ENCODE results near the gene COL5A2.

Gene COL5A2

DNA sequence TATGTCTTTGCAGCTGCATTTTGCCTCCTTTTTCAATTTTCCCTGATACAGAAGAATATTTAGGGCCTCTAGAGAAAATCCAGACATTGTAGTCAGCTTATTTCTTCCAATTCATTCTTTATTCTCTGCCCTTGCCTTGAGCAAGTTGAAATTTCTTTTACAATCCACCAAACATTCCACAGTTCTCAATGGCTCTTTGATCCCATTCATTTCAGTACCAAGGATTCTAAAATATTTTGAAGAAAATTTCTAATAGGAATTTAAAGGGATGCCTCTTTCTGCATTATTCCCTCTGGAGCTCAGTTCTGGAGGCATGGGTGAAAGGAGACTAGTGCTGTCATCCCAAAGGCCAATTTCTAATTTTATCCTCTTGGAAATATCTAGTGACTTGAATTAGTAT, 61.2 kb downstream of the COL5A2 start:
- Histone ChIP-seq H3K4me1 (ENCODE audit: insufficient read depth, low read length) (peaks cover 3% of the 10 kb centered on the region), H3K9ac (ENCODE audit: low read depth, low read length) (no peak overlapping the region), H3K27me3 (ENCODE audit: insufficient read depth, low read length) (no peaks in the 10 kb centered on the region), H3K27ac (ENCODE audit: low read length) (no peak overlapping the region), H3K36me3 (ENCODE audit: insufficient read depth, low read depth, low read length) (no peaks in the 10 kb centered on the region), H3K4me3 (ENCODE audit: low read length) (no peak overlapping the region), H3K9me3 (ENCODE audit: insufficient read depth, low read depth, low read length) (no peaks in the 10 kb centered on the region)

DNA sequence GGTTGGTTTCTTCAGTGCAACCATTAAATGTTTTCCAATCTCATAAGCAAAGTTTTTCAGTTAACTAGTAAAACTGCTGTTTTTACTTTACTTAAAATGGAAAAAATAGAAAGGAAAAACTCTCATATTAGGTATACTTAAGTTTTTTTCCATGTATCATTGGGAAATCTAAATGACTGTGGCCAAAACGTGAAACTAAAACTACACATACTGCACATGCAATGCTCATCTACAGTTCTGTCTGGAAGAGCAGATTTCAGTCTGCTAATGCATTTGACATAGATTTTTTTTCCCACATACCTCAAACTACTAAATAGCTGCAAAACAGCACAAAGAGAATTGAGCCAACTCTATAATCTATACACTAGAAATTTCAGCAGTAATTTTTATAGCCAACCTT, 62.6 kb downstream of the COL5A2 start:
- peaks cover 3% of the 10 kb centered on the region for H3K4me1 ChIP-seq (ENCODE audit: insufficient read depth, low read length)
- H3K36me3 ChIP-seq (ENCODE audit: insufficient read depth, low read depth, low read length), result no peaks in the 10 kb centered on the region
- H3K27ac ChIP-seq (ENCODE audit: low read length), result no peak overlapping the region
- no peaks in the 10 kb centered on the region for H3K9me3 ChIP-seq (ENCODE audit: insufficient read depth, low read depth, low read length)
- H3K27me3 ChIP-seq (ENCODE audit: insufficient read depth, low read length), result no peaks in the 10 kb centered on the region
- H3K9ac ChIP-seq (ENCODE audit: low read depth, low read length), result no peak overlapping the region
- H3K4me3 ChIP-seq (ENCODE audit: low read length), result no peak overlapping the region

DNA sequence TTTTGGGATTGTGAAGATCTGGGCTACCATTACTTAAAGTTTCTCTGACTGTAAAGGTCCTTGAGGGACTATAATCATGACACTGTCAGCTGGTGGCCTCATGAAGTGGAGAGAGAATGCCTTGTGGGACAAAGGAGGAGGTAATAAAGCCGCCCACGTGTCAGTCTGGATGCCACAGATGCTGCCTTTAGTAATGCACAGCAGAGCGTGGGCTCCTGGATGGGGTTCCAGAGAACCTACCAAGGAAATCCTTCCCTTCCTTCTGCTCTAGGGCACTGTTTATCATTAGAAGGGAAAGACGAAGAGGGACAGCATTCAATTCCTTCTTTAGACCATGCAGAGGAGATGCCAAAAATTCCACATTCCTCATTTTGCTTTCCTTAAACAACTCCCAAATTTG, 63.5 kb downstream of the COL5A2 start:
- H3K27me3 ChIP-seq (ENCODE audit: insufficient read depth, low read length), result no peaks in the 10 kb centered on the region
- H3K9me3 ChIP-seq (ENCODE audit: insufficient read depth, low read depth, low read length), result no peaks in the 10 kb centered on the region
- H3K9ac ChIP-seq (ENCODE audit: low read depth, low read length), result no peak overlapping the region
- no peaks in the 10 kb centered on the region for H3K36me3 ChIP-seq (ENCODE audit: insufficient read depth, low read depth, low read length)
- peaks cover 3% of the 10 kb centered on the region for H3K4me1 ChIP-seq (ENCODE audit: insufficient read depth, low read length)
- H3K27ac ChIP-seq (ENCODE audit: low read length), result no peak overlapping the region
- no peak overlapping the region for H3K4me3 ChIP-seq (ENCODE audit: low read length)

DNA sequence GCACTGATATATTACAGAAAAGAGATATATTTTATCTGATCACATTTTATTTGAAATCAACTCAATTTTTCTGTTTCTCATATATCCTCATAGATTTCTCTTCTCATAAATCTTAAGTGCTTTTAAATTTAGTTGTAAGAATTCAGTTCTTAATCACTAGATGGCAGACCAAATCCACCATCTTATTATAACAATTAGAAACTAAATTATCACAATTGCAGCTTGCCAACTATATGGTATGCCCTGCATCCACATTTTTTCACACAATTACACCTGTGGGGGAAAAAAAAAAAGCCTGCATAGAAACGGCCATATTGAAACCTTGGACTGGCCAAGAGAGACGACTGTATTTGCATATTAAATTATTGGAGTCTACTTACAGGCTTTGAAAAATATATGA, 64.4 kb downstream of the COL5A2 start:
- Histone ChIP-seq H3K27ac (ENCODE audit: low read length) (no peak overlapping the region), H3K27me3 (ENCODE audit: insufficient read depth, low read length) (no peaks in the 10 kb centered on the region), H3K9ac (ENCODE audit: low read depth, low read length) (no peak overlapping the region), H3K4me3 (ENCODE audit: low read length) (no peak overlapping the region), H3K36me3 (ENCODE audit: insufficient read depth, low read depth, low read length) (no peaks in the 10 kb centered on the region), H3K4me1 (ENCODE audit: insufficient read depth, low read length) (peaks cover 3% of the 10 kb centered on the region), H3K9me3 (ENCODE audit: insufficient read depth, low read depth, low read length) (no peaks in the 10 kb centered on the region)

DNA sequence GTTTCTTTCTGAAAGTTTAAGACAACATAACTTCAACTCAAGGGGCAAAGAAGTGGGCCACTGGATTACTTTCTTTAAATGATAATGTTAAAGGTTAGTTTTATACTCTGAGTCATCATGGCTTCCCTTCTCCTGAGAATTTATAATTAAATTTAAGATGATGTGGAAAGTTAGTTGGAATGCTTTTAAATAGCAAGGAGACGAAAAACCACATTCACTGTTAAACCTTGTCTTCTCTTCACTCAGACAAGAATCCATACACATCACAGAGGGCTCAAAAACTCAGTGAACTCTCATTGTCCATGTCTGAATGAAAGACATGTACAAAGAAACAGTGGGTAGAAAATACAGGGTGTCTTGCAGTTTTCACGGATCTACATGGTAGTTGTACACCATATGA, 65.6 kb downstream of the COL5A2 start:
- Histone ChIP-seq H3K36me3 (ENCODE audit: insufficient read depth, low read depth, low read length) (no peaks in the 10 kb centered on the region), H3K4me3 (ENCODE audit: low read length) (no peak overlapping the region), H3K4me1 (ENCODE audit: insufficient read depth, low read length) (peaks cover 3% of the 10 kb centered on the region), H3K27me3 (ENCODE audit: insufficient read depth, low read length) (no peaks in the 10 kb centered on the region), H3K27ac (ENCODE audit: low read length) (no peak overlapping the region), H3K9me3 (ENCODE audit: insufficient read depth, low read depth, low read length) (no peaks in the 10 kb centered on the region), H3K9ac (ENCODE audit: low read depth, low read length) (no peak overlapping the region)

DNA sequence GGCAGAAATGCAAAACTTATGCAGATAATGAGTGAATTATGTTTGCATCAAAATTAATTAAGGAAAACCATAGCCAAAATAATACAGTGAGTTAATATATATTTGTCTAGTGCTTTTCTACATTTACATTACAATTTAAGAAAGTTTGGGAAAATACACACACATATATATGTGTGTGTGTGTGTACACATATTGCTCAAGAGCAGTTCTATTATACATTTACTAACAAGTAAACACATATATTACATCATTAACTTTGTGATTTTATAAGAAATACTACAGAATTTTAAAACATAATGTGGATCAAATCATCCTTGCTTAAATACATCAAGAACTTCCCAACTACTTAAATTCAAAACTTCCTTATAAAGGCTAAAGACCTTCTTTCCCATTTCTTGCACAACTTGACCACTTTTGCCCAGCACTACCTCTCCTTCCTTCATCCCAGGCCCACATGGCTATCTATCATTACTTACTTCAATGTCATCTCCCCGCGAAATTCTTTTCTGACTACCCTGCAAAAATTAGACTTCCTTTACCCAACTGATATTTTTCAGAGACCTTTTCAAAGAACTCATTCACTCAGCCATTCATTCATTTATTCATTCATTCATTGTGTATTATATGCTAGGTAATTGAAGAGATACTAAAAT, 68.4 kb downstream of the COL5A2 start:
- Histone ChIP-seq H3K4me3 (ENCODE audit: low read length) (no peak overlapping the region), H3K36me3 (ENCODE audit: insufficient read depth, low read depth, low read length) (no peaks in the 10 kb centered on the region), H3K9ac (ENCODE audit: low read depth, low read length) (no peak overlapping the region), H3K27me3 (ENCODE audit: insufficient read depth, low read length) (no peaks in the 10 kb centered on the region), H3K4me1 (ENCODE audit: insufficient read depth, low read length) (peaks cover 3% of the 10 kb centered on the region; the same call in 1 of the 2 replicates), H3K27ac (ENCODE audit: low read length) (no peak overlapping the region), H3K9me3 (ENCODE audit: insufficient read depth, low read depth, low read length) (no peaks in the 10 kb centered on the region)

DNA sequence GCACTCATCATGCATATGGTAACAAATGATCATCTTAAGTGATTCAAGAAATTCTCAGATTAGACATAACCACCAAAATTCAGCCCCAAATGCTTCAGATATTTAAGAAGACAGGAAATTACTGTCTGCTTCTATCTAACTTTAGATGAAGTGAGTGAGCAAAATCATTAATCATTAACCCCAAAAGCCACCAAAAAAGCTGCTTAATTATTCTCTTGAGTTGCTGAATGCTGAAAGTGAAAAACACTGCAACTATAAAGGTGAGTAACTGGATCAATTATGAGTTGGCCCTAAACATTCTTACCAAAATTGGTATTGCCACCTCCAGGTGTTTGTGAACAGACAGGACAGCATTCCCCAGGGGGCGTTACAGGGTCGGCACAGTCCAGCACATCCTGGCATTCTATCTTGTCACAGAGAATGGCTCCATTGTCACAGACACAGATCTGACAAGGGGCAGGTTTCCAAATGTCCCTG, 69.6 kb downstream of the COL5A2 start:
- H3K27me3 ChIP-seq (ENCODE audit: insufficient read depth, low read length), result no peaks in the 10 kb centered on the region
- H3K9ac ChIP-seq (ENCODE audit: low read depth, low read length), result no peak overlapping the region
- no peak overlapping the region for H3K27ac ChIP-seq (ENCODE audit: low read length)
- H3K4me3 ChIP-seq (ENCODE audit: low read length), result no peak overlapping the region
- H3K4me1 ChIP-seq (ENCODE audit: insufficient read depth, low read length), result no peaks in the 10 kb centered on the region
- H3K36me3 ChIP-seq (ENCODE audit: insufficient read depth, low read depth, low read length), result no peaks in the 10 kb centered on the region
- no peaks in the 10 kb centered on the region for H3K9me3 ChIP-seq (ENCODE audit: insufficient read depth, low read depth, low read length)

DNA sequence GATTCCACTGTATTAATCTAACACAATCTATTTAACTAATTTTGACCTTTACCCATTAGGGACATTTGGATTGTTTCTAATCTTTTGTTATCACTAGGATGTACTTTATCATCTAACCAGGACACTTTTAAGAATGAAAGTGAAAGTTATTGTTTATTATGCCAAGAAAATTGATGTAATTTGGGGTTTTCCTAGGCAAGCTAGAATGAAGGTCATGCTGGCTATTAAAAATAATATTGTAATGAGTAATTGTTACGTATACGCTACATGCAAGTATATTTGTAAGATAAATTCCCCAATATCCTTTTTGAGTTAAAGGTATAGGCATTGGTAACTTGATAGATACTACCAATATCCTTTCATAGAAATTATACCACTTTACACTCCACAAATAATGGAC, 74.6 kb downstream of the COL5A2 start:
- no peaks in the 10 kb centered on the region for H3K36me3 ChIP-seq (ENCODE audit: insufficient read depth, low read depth, low read length)
- no peak overlapping the region for H3K4me3 ChIP-seq (ENCODE audit: low read length)
- H3K27me3 ChIP-seq (ENCODE audit: insufficient read depth, low read length), result no peaks in the 10 kb centered on the region
- H3K4me1 ChIP-seq (ENCODE audit: insufficient read depth, low read length), result no peaks in the 10 kb centered on the region
- H3K27ac ChIP-seq (ENCODE audit: low read length), result no peak overlapping the region
- H3K9me3 ChIP-seq (ENCODE audit: insufficient read depth, low read depth, low read length), result no peaks in the 10 kb centered on the region
- H3K9ac ChIP-seq (ENCODE audit: low read depth, low read length), result no peak overlapping the region

DNA sequence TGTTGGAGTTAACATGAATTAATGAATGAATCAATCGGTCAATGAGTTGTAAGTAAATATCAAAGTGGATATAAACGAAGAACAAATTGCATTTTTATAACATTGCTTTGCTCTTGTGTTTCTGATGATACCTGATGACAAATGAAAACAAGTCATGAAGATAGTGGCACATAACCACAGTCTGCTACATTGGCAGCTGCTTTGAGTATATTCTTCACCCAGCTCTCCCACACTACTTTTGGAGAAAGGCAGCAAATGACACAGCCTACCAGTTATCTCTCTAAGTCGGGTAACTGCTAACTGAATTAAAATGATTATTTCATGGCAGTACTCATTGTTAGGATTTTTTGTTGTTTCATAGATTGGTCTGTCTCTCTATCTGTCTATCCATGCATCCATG, 76.8 kb downstream of the COL5A2 start:
- no peak overlapping the region for H3K27ac ChIP-seq (ENCODE audit: low read length)
- H3K4me1 ChIP-seq (ENCODE audit: insufficient read depth, low read length), result no peaks in the 10 kb centered on the region
- H3K36me3 ChIP-seq (ENCODE audit: insufficient read depth, low read depth, low read length), result no peaks in the 10 kb centered on the region
- H3K9me3 ChIP-seq (ENCODE audit: insufficient read depth, low read depth, low read length), result no peaks in the 10 kb centered on the region
- no peaks in the 10 kb centered on the region for H3K27me3 ChIP-seq (ENCODE audit: insufficient read depth, low read length)
- no peak overlapping the region for H3K9ac ChIP-seq (ENCODE audit: low read depth, low read length)
- H3K4me3 ChIP-seq (ENCODE audit: low read length), result no peak overlapping the region

DNA sequence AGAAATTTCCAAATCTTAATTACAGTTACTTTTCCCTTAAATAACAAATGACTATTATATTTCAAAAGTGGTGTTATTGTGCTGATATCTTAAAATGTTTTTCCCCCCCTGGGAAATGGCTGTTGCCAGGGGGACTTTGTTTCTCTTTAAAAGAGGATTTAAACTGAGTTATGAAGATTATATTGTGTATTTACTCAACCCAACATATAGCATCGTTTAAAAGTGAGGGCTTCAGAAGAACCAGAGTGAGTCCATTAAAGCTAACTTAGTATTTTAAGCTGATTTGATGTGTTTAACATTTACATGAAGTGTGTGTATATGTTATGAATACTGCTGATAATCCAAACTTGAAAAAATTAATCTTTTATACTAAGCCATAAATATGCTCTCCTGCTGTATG, 81.6 kb downstream of the COL5A2 start:
- no peaks in the 10 kb centered on the region for H3K27me3 ChIP-seq (ENCODE audit: insufficient read depth, low read length)
- H3K4me3 ChIP-seq (ENCODE audit: low read length), result no peak overlapping the region
- no peak overlapping the region for H3K27ac ChIP-seq (ENCODE audit: low read length)
- no peaks in the 10 kb centered on the region for H3K9me3 ChIP-seq (ENCODE audit: insufficient read depth, low read depth, low read length)
- no peaks in the 10 kb centered on the region for H3K36me3 ChIP-seq (ENCODE audit: insufficient read depth, low read depth, low read length)
- H3K4me1 ChIP-seq (ENCODE audit: insufficient read depth, low read length), result no peaks in the 10 kb centered on the region
- no peak overlapping the region for H3K9ac ChIP-seq (ENCODE audit: low read depth, low read length)

DNA sequence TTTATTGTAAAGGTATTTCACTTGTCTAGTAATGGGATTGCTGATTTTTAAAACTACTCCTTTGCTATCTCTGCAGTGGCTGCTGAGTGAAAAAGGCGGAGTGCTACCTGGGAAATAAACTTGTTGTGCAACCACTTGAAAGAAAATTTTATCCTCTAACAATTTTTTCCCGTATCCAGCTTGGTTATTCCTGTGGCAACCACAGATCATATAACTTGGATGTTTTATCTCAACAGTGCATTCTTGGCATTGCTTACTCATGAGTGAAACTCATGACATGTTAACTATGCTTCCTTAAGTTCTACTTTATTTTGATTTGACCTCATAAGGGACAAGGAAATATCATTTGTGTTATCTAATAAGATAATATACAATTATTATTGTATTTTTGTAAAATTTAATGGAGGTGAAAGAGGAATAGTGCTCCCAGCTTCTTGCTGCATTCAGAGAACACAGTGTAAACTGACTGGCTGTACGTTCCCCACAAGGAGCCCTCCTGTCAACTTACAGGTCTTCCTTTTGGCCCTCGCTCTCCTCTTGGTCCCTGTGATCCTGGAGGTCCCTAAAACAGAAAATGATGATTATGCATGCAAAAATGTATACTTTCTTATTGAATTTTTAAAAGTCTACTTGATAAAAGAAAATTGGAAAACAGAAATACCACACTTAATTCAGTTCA, 82.7 kb downstream of the COL5A2 start:
- H3K9me3 ChIP-seq (ENCODE audit: insufficient read depth, low read depth, low read length), result no peaks in the 10 kb centered on the region

DNA sequence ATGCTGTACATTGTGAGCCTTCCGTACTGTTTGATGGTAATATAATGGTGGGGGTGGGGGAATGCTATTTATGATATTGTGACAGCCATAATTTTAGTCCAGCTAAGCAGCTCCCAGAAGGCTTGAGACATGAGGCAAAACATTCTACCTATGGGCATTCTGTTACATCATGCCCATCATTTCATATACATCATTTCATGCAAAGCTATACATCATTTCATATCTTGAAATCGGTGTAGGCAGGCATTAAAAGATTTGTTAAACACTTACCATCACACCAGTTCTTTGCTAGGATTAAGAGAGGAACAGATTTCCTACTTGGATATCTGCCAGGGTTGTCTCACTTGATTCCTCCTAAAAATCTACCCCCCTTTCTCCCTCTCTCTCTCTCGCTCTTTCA, 84.5 kb downstream of the COL5A2 start:
- no peaks in the 10 kb centered on the region for H3K4me1 ChIP-seq (ENCODE audit: insufficient read depth, low read length)
- no peak overlapping the region for H3K27ac ChIP-seq (ENCODE audit: low read length)
- no peaks in the 10 kb centered on the region for H3K36me3 ChIP-seq (ENCODE audit: insufficient read depth, low read depth, low read length)

More for the DNA sequence above, 82.7 kb downstream of the COL5A2 start:
- no peak overlapping the region for H3K27ac ChIP-seq (ENCODE audit: low read length)
- H3K4me1 ChIP-seq (ENCODE audit: insufficient read depth, low read length), result no peaks in the 10 kb centered on the region
- H3K36me3 ChIP-seq (ENCODE audit: insufficient read depth, low read depth, low read length), result no peaks in the 10 kb centered on the region
- no peak overlapping the region for H3K4me3 ChIP-seq (ENCODE audit: low read length)
- H3K27me3 ChIP-seq (ENCODE audit: insufficient read depth, low read length), result no peaks in the 10 kb centered on the region
- H3K9ac ChIP-seq (ENCODE audit: low read depth, low read length), result no peak overlapping the region

More for the DNA sequence above, 84.5 kb downstream of the COL5A2 start:
- Histone ChIP-seq H3K4me3 (ENCODE audit: low read length) (no peak overlapping the region), H3K9me3 (ENCODE audit: insufficient read depth, low read depth, low read length) (no peaks in the 10 kb centered on the region), H3K27me3 (ENCODE audit: insufficient read depth, low read length) (no peaks in the 10 kb centered on the region), H3K9ac (ENCODE audit: low read depth, low read length) (no peak overlapping the region)
